Hematopoietic multipotent progenitor cell treated with erythropoietin and hydrocortisone succinate and interleukin-3 and kit ligand, for 17 days (in vitro differentiated cells): ENCODE results near the gene SLC9A7.

ENCODE experiments used
- DNase-seq: peaks from one replicate; pipeline ENCODE4 v3.0.0-alpha.2; 2015; ENCODE audit warnings: low spot score

Gene SLC9A7

DNA sequence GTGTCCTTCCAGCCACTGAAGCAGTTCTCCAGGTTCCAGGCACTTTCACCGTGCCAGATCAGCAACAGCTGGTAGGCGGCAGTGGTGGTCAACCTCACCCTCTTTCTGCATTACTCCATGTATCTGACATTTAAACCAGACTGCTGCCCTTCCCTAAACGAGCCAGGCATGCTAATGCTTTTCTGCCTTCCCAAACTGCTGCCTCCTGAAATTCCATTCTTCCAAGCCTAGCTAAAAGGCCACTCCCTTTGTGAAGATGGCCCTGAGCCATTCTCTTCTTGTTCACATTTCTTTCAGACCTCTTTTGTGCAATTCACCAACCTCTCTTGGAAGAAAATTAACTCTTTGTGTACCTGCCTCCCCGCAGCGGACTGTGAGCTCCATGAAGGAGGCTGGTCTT is 111.7 kb downstream of the SLC9A7 start:
- DNase-seq, result no peak

DNA sequence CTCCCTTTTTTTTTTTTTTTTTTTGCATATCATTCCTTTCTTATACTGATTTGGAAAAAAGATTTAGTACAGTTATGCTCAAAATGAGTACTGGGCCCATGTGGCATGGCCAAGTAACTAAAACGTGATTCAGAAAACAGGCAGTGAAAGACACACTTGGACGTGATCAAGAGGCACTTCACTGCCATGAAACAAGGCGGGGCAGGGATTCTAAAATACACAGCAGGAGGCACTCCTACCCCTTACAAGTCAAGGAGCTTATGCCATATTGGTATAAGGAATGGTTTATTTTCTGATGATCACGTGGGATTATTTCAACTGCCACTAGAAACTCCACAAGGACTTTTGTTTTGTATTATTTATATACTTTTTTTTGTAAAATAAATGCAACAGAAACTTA is 113.3 kb downstream of the SLC9A7 start:
- DNase-seq, result no peak

DNA sequence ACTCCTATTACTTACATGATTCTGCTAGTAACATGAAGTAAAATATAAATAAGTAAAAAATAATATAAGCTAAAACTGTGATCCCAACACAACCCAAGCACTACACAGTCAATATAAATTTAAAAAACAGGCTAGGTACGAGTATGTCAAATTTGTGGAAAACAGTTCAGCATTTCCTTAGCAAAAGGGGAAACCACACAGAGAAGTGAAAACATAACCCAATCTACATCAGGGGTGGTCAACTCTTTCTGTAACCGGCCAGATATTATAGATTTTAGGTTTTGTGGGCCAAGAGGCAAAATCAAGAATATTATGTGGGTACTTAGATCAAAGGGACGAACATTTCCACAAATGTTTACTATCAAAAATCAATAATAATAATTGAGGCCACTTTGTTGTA is 115.3 kb downstream of the SLC9A7 start:
- no peak for DNase-seq

DNA sequence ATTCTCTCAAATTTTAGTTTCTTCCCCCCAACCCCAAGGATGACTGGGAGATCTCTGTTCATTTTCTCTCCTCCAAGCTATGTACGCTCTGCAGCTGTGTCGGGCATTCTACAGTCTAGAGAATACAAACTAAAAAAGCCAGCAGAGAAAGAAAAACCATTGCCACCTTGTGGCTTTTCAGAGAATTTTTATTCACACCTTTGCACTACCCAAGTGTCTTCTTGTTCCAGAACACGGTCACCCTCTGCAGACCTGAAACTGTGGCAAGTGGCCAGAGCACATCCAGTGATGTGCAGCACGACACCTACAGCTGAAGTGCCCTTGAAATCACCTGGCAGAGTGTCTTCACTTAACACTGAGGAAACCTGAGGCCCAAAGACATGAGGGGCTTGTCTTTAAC is 116.8 kb downstream of the SLC9A7 start:
- no peak for DNase-seq

DNA sequence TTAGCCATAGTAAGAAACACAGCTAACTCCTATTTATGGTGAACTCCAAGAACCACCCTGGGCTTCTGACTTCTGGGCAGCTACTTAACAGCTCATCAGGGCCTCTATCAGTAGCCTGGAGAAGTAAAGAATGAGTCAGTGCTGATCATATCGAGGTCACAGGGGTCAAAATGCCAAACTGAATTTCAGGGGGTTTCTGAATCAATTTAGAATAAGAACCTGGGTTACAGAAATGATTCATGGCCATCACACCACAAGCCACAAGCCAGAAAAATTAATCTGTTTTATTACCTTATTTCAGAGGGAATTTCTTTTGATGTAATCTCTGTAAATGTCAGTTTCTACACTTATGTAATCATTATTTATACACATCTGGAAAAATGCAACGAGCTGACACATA is 121.0 kb downstream of the SLC9A7 start:
- DNase-seq, result no peak

DNA sequence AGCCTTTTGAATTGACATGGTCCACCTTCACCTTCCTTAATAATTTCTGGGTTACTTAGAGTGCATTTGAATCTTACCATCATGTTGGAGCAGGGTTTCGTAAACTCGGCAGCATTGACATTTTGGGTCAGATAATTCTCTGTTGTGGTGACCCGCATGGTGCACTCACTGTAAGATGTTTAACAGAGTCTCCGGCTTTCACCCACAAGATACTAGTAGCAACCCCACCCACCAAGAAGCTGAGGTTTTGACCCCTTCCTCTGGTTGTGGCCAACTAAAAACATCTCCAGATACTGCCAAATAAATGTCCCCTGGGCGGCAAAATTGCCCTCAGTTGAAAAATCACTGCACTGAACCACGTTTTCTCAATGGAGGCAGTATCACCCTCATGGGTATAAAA is 122.7 kb downstream of the SLC9A7 start:
- no peak for DNase-seq

DNA sequence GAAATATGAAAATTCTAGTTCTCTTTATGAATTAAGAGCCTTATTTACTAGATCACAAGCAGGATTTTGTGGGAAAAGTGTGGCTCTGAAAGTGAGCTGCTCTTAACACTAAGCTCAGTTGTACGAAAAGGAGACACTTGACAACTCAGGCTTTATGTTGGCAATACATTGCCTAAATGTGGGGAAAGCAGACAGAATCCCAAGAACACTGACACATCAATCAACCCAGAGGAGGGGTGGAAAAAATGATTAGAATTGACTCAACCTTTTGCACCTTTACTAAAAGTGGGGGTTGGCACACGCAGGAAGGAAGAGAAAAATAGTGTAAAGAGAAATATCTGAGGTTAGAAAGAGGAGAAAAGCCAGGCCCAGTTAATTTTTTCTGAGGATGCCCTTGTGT is 123.7 kb downstream of the SLC9A7 start:
- DNase-seq, result no peak

DNA sequence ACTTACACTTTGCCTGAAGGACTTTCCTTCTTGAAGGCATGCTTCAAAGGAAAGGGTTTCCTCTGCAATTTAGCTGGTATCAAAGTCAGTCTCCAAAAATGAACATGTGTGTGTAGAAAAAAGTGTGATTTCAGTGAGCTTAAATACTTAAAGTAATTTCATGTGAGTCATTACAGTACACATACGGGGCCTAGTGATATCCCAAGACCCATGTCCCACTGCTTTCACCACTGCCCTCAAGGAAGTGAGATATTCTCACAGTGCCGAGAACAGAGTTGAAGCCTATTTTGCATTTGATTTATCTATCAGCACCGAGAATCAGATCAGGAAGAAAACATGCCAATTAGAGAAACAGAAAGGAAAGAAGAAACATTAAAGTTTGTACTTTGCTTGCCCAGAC is 124.3 kb downstream of the SLC9A7 start:
- DNase-seq, result no peak

DNA sequence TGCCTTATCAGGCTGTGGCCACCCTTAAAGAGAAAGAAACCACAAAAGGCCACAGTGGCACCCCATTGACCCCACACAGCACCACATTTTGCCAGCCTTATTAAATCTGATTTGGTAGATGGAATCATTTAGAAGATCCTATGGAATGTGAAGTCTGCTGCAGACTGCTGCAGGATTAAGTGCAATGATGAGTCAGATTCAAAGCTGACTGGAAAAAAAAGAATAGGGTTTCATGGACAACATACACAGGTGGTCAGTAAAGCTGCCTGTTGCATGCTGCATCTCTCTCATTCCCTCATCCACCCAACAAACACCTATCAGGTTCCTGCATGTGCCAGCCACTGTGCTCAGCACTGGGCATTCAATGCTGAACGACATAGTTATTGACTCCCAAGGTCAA is 128.8 kb downstream of the SLC9A7 start:
- no peak for DNase-seq

DNA sequence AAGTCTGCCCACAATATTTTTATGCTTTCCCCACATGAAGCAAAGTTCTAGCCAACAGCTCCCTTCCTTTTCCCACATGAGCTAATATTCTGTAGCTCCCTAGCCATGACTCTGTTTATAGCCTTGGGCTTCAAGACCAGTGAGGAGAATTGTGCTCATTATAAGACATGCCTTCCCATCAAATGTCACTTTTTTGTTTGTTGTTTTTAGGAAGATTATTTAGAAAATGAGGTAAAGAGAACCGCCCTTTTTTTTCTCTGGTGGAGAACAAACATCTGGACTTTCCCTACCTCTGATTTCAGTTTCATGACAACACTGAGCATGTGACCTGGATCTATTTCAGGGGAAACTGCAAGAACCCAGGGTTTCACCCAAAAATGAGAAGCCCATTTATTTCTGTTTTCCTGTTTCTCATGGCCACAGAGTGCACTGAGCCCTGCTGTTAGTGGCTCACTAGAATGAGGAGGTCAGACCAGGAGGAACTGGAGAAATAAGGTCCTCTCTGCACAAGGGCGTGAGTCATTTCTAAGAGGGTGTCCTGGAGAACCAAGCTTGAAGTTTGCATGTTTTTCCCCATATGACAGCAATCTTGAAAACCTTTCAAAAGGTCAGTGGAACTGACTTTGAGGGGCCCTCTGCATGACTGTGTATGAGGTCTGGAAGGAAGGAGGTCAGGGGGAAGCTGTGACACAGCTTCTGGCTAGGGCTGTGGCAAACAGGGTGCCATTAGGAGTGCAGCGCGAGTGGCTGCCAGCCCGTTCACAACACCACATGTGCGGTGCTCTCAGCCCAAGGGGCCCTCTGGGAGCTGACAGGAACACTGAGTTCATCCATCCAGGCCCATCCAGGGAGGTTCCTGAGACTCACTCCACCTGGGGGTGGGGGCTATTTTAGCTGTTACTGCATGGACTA is 130.2 kb downstream of the SLC9A7 start:
- no peak for DNase-seq

DNA sequence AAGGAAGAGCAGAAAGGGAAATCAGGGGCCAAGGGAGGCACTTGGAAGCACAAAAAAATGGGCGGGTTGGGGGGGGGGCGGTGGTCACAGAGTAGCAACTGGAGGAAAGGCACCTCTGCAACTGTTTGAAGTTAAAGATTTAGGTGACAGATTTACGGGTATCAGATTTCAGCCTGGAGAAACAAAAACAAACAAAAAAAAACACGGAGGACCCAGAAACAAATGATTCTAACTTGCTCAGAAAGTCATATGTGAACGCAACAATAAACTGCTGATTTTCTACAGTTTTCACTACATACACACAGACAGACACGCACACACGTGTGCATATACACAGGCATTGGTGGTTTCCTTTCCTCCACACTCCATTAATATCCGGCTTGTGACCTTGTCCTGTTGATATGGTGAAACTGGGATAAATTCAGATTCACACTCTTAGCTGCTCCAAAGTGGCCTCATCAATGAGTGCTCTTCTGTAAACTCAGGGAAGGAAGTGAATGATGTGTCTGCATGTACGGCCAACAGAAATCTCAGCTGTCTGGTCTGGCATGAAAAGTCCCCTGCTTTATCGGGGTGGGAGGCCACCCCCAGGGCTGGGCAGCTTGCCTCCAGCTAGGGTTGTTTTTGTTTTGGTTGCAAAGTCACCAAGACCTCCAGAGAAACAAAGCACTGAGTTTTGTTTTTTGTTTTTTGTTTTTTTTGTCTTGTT is 131.1 kb downstream of the SLC9A7 start:
- no peak for DNase-seq

DNA sequence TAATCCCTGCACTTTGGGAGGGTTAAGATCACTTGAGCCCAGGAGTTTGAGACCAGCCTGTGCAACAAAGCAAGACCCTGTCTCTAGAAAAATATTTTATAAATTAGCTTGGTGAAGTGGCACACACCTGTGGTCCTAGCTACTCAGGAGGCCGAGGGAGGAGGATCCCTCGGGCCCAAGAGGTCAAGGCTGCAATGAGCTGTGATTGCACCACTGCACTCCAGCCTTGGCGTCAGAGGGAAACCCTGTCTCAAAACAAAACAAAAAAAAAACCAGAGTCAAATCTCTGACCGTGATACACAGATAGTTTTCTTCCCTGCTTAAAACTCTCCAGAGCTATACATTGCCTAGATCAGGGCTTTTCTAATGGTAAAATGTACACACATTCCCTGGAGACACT is 131.9 kb downstream of the SLC9A7 start:
- DNase-seq, result no peak

DNA sequence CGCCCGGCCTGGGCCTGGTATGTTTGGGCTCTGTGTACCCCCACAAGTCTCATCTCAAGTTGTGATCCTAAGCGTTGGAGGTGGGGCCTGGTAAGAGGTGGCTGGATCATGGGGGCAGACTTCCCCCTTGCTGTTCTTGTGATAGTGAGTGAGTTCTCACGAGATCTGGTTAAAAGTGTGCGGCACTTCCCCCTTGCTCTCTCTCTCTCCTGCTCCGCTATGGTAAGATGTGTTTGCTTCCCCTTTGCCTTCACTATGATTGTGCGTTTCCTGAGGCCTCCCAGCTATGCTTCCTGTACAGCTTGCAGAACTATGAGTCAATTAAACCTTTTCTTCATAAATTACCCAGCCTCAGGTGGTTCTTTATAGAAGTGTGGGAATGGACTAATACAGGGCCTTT is 132.4 kb downstream of the SLC9A7 start:
- DNase-seq, result no peak

DNA sequence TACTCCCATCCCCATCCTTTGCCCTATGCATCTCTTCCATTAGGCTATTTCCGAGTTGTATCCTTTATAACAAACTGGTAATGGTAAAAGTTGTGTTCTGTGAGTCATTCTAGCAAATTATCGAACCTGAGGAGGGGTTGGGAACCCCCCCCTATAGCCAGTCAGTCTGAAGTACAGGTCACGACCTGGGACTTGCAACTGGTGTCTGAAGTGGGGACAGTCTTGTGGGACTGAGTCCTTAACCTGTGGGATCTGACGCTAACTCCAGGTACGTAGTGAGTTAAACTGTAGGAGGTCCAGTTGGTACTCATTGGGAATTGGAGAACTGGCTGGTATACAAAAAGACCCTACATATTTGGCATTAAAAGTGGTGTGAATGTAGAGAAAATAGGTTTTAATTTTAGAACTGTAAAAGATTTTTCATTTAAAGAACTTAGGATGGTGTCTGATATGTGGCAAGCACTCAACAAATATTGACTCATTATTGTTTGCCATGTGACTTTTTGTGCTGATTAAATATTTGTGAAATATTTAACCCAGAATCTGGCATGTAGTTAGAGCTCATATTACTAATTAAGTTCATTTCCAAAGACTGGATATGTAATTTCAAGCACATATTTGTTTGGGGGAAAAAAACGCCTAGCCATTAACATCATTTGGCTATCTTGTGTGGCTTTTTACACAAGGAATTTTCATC is 134.7 kb downstream of the SLC9A7 start:
- DNase-seq, result no peak

DNA sequence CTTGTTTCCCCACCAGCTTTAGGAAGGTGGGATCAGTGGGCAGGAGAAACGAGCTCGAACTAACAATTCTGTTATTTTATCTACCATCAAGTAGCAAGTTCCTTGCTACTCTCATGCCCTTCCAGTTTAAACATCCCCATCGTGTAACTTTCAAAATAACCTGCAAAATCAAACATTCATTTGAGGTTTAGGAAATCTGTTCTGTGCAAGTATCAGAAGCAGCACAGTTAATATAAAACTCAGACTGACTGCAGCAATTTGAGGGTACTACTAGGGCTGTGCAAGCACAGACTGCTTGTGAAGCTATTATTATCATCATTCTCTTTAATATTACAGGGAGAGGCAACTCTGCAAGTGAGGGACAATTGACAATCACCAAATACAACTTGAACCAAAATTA is 137.3 kb downstream of the SLC9A7 start:
- no peak for DNase-seq

DNA sequence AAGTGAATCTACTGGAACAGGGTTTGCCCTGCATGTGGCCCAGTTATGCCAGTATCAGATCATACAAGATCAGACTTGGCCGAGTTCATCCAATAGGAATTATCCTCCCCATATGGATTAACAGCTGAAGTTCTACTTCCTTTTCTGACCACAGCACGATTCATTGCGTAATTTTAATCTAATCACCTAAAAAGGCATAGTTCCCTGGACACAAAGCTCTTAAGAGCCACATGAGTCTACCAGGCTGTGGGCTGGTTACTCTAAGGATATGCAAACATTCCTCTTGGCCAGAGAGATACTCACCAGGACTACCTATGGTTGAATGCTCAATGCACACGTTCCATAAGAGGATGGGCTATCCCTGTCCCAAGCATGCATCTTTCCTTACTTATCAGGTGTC is 138.4 kb downstream of the SLC9A7 start:
- no peak for DNase-seq

DNA sequence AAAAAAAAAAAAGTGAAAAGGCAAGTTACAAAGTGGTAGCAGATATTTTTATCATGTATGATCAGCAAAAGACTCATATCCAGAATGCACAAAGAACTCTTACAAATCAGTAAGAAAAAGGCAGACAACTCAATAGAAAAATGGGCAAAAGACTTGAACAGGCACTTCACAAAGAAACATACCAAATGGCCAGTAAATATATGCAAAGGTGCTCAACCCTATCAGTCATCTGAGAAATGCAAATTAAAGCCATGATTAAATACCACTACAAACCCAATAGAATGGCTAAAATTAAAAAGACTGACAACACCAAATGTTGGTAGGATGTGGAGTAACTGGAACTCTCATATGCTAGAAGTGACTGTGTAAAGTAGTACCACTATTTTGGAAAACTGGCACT is 140.0 kb downstream of the SLC9A7 start:
- no peak for DNase-seq

DNA sequence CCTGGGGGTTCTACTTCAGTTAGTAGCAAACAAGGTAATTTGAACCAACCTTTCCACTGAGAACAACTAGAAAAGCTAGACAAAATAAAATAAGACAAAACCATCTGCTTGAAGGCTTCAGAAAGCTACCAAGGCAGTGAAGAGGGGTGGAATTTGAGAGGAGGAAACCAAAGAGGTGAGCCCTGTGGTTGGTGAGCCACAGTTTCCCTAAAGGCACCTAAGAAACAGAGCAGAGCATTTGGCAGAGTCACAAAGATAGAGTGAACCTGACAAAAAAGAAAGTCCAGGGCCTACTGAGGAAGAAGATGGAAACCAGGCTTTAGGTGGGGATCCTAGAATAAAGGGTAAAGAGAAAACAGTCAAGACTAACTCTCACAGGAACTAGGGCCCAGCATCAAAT is 141.0 kb downstream of the SLC9A7 start:
- DNase-seq, result no peak

DNA sequence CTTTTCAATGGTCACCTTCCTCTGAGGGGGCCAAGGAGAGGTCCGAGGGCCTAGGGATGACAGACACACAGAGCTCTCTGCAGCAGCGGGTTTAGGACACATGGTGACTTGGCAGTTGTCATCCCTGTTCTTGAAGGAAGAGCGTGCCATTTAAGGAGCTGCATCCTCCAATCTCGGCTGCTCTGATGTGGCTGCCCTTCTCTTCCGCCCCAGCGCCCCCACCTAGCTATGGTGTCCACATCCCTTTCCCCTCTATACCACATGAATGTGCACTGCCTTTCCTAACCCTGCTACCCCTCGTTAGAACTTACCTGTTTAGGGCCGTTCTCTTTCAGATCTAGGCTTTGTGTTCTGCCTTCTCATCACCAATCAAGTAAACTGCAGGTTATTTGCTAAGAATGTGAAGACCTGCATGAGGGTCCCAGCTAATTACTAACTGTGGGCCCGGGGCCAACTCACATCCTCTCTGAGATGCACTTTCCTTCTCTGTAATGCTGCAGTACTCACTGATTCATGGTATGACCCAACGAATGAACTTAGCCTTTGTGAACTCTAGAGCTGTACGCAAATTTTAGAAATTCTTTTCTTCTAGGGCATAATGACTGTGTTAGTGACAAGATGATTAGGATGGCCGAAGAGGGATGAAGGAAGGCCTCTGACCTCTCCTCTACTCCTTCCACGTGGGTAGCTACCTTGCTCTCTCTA is 147.1 kb downstream of the SLC9A7 start:
- DNase-seq, result no peak

DNA sequence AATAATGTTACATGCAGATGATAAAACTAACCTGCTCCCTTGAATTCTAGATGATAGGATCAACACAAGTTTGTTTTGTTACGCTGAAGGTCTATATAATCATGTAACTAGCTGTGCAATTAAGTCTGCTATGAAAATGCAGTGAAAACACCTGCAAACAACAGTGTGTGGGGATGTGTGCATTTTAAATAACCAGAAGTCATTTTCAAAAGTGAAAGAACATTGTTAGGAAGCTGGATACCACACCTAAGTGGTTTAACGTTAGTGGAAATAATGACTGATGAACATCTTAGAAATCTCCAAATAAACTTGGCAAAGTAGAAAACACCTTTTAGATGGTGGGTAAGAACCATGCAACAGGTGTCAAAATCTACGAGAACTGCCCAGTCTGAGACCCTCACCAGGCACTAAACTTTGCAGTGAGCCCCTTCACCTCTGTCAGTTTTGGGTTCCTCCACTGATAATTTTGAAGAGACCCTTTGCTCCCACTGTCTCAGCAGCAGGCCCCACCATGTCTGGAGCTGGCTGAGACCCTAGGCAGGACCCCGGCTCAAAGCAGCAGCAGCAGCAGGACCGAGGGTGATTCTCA is 148.8 kb downstream of the SLC9A7 start:
- DNase-seq, result no peak

DNA sequence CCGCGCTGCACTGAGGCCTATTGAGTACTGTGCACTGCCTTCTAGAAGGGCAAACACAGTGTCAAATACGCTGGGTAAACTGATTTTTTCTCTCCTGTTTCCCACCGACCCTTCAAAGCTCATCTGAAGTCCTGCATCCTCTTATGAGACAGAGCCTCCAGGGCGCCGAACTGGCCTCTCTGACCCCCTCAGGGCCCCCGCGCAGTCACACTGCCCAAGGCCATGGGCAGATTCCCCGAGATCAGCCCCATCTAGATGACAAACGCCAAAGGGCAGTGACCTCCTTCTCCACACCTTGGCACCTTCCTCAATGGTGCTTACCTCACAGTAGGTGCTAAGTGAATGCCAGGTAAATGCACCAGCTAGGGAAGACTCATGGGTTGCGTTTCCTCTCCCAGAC is 151.0 kb downstream of the SLC9A7 start:
- no peak for DNase-seq
